Epithelial cell of alveolus of lung (primary cell): ENCODE results near the gene TRIM48. TPM values are rescaled to one million over a fixed set of nuclear protein-coding genes. Genes with fewer than 3 reads are reported as not detected.

Source experiments
- total RNA-seq: library from RNA; depleted of rRNA; stranded (reverse); fragments of >200 nt; gene quantifications from 2 replicates; pipeline ENCODE4 v1.2.1, GENCODE V29; 2015

TRIM48 gene
- total RNA-seq, result not detected in 2 replicates

GRCh38 chr11:55261855-55262254 lies at the start of gene TRIM48:
Gene TRIM48, plus strand, starts transcription at chr11:55262155. Its CDS starts 113 bp downstream, at chr11:55262268.

Other genes starting within 250 kb of the TRIM48 start
- gene OR4A16, start 81.0 kb downstream of the TRIM48 start, total RNA-seq, result not detected in 2 replicates
- not detected in 2 replicates for gene OR4A15, start 105.8 kb downstream of the TRIM48 start, total RNA-seq